ENCODE data around the gene RTEL1. TPM values are rescaled to one million over a fixed set of nuclear protein-coding genes. Genes with fewer than 3 reads are reported as not detected.

Gene RTEL1
- total and polyA plus RNA-seq, 9 of the 15 experiments (the other 6 are each of a cell fraction or from before 2014, with no cell fraction given) = 0.36 to 61.0 (median 17.9) TPM

GRCh38 chr20:63627129-63627750 lies 30.9 kb upstream of the RTEL1 start (continued):
- peak; percentile 16 for TF ChIP-seq POLR2H (tag; IDR thresholded peaks at IDR 0.05; ENCODE audit: low read depth)
- TF ChIP-seq ZNF79 (CRISPR knock-in tag; IDR thresholded peaks at IDR 0.05; ENCODE audit: low read depth) = no peak
- peak; percentile 84 for TF ChIP-seq NKRF (IDR thresholded peaks at IDR 0.05; ENCODE audit: borderline replicate concordance)
- TF ChIP-seq ID3 (CRISPR knock-in tag; IDR thresholded peaks at IDR 0.05) = no peak
- peak; percentile 45; the same call in 1 of the 2 replicates for TF ChIP-seq ID3 (tag; IDR thresholded peaks at IDR 0.05)
- TF ChIP-seq MAX (CRISPR knock-in tag; IDR thresholded peaks at IDR 0.05) = peak; percentile 90
- TF ChIP-seq PHF8 (IDR thresholded peaks at IDR 0.05; ENCODE audit: borderline replicate concordance, low read length) = peak; percentile 55; the same call in 1 of the 2 replicates
- peak; percentile 41; the same call in 1 of the 2 replicates for TF ChIP-seq USF1 (CRISPR knock-in tag; IDR thresholded peaks at IDR 0.05)
- TF ChIP-seq ZNF518B (CRISPR knock-in tag; IDR thresholded peaks at IDR 0.05) = no peak
- peak; percentile 93 for TF ChIP-seq L3MBTL2 (IDR thresholded peaks at IDR 0.05)
- TF ChIP-seq CBX1 (IDR thresholded peaks at IDR 0.05; ENCODE audit: low read depth) = 0 out of 2 replicates have a peak, but pooled peaks have one; percentile 69
- TF ChIP-seq ATF6 (CRISPR knock-in tag; IDR thresholded peaks at IDR 0.05) = 0 out of 2 replicates have a peak, but pooled peaks have one; percentile 81
- peak; percentile 59; the same call in 1 of the 2 replicates for TF ChIP-seq CREB3L1 (IDR thresholded peaks at IDR 0.05; ENCODE audit: borderline replicate concordance, low read depth)
- TF ChIP-seq CREM (IDR thresholded peaks at IDR 0.05; ENCODE audit: low read depth) = no peak
- TF ChIP-seq THAP7 (CRISPR knock-in tag; IDR thresholded peaks at IDR 0.05) = 0 out of 2 replicates have a peak, but pooled peaks have one; percentile 30
